Astrocyte (in vitro differentiated cells and primary cell): ENCODE data around the gene LMLN.

Experiments
- CTCF ChIP-seq: IDR thresholded peaks from 2 replicates; pipeline ENCODE4 v1.5.1; 2011; ENCODE audit warnings: low read depth, mild to moderate bottlenecking, inconsistent platforms, low read length, moderate library complexity; ENCODE audit not compliant: insufficient read depth
- EZH2 ChIP-seq: IDR thresholded peaks from 2 replicates; pipeline ENCODE4 v1.6.1; 2012; ENCODE audit warnings: mild to moderate bottlenecking, low read length, inconsistent platforms; ENCODE audit not compliant: insufficient read depth

- TF ChIP-seq CTCF (no peak), EZH2 (no peak)
These were observed 23.1 kb downstream of the LMLN start for GRCh38 chr3:197983076-197983475.
